Measurements from ENCODE around the gene ITPKA.

Gene ITPKA

GRCh38 chr15:41473418-41473817 is 20.3 kb upstream of the ITPKA start:
- in situ Hi-C loops (cut with MboI; ENCODE audit: low sequenced_read_pairs, unreplicated experiment): no loop called here
- no peak for DNase-seq (ENCODE audit: low spot score)
- no peak for TF ChIP-seq CTCF (IDR thresholded peaks at IDR 0.05; ENCODE audit: borderline replicate concordance, control extremely low read depth, extremely low read depth, insufficient read depth, missing control alignments)

GRCh38 chr15:41474436-41474835 is 19.2 kb upstream of the ITPKA start:
- no peak for TF ChIP-seq CTCF (IDR thresholded peaks at IDR 0.05; ENCODE audit: borderline replicate concordance, control extremely low read depth, extremely low read depth, insufficient read depth, missing control alignments)
- DNase-seq (ENCODE audit: low spot score): no peak
- in situ Hi-C loops (cut with MboI; ENCODE audit: low sequenced_read_pairs, unreplicated experiment): no loop called here

- no peak for TF ChIP-seq CTCF (IDR thresholded peaks at IDR 0.05; ENCODE audit: borderline replicate concordance, control extremely low read depth, extremely low read depth, insufficient read depth, missing control alignments)
- no peak for DNase-seq (ENCODE audit: low spot score)
- in situ Hi-C loops (cut with MboI; ENCODE audit: low sequenced_read_pairs, unreplicated experiment): no loop called here
These were observed 18.7 kb upstream of the ITPKA start for GRCh38 chr15:41474941-41475340.

DNA sequence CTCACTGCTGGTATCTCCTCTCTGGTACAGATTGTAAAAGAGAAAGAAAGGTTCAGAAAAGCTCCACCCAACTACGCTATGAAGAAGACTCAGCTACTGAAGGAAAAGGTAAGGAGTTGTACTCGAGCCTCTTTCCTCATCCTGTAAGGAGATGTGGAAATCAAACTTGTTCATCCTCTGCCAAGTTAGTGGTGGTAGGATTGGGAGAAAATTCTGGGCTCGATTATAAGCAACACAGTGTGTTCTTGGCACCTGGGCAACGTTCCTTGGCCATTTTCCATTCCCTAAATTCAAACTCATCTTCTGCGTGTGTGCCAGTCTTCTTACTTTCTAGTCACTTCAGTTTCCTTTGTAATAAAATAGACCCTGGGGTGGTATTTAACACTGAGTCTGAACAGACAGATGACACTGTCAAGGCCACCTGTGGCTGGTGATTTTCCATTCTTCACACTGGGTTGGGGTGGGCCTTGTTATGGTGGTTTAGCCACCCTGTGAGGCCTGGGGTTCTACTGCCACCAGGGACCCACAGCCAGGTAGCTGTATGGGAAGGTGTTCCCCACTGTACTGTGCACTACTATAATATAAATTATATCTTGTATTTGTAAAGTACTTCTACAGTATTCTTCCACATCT is 17.1 kb upstream of the ITPKA start:
- DNase-seq (ENCODE audit: low spot score): no peak
- no peak for TF ChIP-seq CTCF (IDR thresholded peaks at IDR 0.05; ENCODE audit: borderline replicate concordance, control extremely low read depth, extremely low read depth, insufficient read depth, missing control alignments)
- in situ Hi-C loops (cut with MboI; ENCODE audit: low sequenced_read_pairs, unreplicated experiment): no loop called here

- no peak for DNase-seq (ENCODE audit: low spot score)
- in situ Hi-C loops (cut with MboI; ENCODE audit: low sequenced_read_pairs, unreplicated experiment): no loop called here
- TF ChIP-seq CTCF (IDR thresholded peaks at IDR 0.05; ENCODE audit: borderline replicate concordance, control extremely low read depth, extremely low read depth, insufficient read depth, missing control alignments): no peak
These were observed 13.1 kb upstream of the ITPKA start for GRCh38 chr15:41480396-41481140.

- in situ Hi-C loops (cut with MboI; ENCODE audit: low sequenced_read_pairs, unreplicated experiment): no loop called here
- no peak for TF ChIP-seq CTCF (IDR thresholded peaks at IDR 0.05; ENCODE audit: borderline replicate concordance, control extremely low read depth, extremely low read depth, insufficient read depth, missing control alignments)
These were observed 11.4 kb upstream of the ITPKA start for GRCh38 chr15:41482110-41482877.

More at GRCh38 chr15:41482110-41482877, 11.4 kb upstream of the ITPKA start:
- DNase-seq (ENCODE audit: low spot score): no peak
